Ecto neural progenitor cell (in vitro differentiated cells): Measurements from ENCODE around the gene AMOTL1.

Experiments
- DNase-seq: peaks from one replicate; pipeline ENCODE4 v3.0.0-alpha.2; 2018; ENCODE audit warnings: low spot score

AMOTL1 gene

DNA sequence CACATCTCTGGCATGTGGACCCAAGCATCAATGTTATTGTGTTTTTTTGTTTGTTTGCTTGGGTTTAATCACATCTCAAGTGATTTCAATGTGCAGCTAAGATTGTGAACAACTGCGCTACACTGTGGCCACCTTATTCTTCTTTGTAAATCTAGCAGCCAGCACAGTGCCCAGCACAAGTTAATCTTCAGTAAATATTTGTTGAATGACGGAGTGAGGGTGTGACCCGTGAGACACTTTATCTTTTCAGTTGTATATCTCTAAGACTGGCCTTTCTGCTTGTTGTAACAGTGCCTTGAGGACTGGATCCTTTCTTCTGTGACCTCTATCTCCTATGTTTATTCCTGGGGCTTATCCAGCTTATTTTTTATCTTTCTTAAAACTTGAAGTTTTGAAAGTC lies 21.4 kb upstream of the AMOTL1 start:
- no peak for DNase-seq

DNA sequence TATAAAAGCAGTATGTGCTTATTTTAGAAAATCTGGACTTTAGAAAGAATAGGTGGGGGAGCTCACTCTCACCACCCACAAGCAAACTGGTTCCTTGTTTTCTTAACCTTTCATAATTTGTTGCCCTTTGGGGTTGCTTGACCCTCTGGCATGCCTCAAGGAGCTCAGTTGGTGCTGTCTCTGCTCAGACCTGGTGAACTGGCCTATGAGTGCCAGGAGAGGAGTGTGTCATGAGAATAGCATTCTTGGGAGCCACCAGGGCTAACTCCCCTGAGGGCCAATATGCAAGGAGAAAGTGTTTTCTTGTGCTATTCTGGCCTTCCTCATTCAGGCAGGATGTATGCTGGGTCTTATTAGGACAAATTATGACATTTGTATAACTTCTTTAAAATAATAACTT lies 21.0 kb upstream of the AMOTL1 start:
- DNase-seq: no peak

DNA sequence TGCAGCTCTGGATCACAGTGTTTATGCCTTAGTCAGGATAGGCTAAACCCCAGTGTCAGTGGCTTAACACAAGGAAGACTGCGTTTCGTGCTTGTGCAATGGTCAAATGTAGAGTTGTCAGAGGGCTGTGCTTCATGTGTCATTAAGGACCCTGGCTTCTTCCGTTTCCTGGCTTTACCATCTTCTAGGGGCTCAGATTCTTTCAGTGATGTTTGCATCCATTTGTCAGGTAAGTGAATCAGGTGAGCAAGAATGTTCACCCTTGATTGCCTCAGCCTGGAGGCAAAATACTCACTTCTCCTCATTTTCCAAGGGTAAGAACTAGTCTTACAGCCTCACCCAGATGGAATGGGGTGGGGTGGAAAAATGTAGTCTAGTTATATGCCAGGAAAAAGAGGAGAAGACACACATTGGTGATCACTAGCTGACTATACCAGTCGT lies 20.5 kb upstream of the AMOTL1 start:
- no peak for DNase-seq

DNA sequence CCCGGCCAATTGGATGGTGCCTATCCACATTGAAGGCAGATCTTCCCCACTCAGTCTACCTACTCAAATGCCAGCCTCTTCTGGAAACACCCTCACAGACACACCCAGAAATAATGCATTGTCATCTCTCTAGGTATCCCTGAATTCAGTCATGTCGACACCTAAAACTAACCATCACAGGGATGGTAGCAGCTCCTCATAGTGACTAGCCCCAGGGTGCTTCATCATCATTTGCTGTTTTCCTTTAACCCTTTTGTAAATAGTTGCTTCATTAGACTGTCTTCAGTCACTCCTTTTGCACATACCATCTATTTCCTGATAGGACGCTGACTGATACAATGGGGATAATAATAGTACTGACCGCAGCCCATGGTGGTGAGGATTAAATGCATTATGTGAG lies 18.8 kb upstream of the AMOTL1 start:
- DNase-seq: no peak

DNA sequence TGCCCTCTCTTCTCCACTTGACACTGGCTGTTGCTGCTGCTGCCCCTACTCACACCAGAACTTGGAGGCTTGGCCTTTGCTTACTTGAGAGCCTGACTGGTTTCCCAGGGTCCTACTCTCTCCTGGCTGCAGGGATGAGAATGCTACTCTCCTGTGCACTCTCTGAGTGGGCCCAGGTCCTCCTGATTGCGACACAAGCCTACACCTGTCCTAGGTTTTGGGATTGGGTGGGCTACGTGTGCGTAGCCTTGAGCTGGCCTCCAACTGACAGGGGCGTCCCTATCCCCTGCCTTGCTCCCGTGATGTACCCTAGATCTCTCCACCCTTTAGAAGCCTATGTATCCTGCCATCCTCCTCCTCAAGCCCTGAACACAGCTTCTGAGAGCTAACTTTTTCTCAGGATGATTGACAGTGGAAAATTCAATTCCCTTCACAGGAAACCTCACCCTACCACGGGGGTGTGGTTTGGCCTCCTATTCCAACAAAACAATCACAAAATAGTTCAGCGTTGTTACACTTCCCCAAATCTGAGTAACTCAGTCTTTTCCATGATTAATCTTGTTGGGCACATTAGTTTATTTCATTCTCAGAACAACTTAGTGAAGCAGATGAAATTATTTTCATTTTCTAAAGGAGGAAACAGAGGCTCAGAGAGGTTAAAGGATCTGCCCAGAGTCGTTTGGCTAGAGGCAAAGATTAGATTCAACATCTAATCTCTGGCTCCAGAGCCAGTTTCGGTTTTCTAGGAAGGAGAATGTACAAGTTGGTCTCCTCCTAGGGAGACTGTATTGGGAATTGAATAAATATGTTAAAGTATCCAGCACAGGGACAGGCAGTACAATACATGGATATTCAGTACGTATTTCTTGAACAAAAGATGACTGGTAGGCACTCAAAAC lies 17.6 kb upstream of the AMOTL1 start:
- no peak for DNase-seq

DNA sequence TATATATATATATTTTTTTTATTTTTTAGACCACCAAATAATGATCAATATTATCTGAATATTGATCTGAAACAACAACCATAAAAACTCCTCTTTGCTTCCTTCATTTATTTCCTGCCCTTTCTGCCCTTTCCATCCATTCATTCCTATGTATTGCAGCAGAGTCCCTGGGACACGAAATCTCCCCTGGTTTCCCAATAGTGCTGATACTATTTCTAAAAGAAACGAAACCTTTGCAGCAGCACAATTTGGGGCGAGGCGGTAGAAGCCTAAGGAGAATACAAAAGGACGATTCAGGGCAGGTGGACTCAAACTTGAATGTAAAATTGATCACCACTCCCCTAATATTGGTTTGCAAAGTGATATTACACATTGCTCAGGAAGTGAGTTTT lies 16.9 kb upstream of the AMOTL1 start:
- DNase-seq: no peak

DNA sequence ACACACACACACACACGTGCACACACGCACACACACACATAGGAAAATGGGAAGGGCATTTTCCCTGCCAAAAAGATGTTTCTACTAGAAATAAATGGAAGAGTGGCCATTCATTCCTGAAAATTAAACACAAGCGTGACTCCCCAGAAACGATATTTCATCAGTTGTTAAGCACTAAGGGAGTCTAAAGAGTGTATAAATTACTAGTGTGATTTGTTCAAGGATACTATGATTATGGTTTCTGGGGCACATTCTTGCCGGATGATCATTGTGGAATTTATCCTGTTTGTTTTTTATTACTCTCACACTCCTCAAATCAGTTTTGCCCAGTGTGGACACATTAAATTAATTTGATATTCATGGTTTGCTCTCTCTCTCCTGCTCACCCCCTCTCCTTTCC lies 16.4 kb upstream of the AMOTL1 start:
- DNase-seq: no peak

DNA sequence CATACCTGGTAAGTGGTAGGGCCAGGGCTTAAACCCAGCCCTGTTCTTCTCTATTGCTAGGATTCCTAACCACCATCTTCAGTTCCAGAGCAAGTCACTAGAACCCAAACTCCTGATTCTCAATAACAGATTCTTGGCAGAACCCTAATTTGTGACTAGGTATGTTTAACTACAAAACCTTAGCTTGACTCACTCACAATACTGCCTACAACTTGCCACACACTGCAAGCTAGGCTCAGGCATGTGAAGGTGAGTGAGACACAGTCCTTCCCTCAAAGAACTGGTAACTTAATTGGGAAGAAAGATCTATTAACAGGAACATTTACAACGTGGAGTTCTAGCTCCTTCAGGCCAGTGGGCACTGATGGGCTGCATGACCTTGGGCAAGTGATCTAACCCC lies 14.5 kb upstream of the AMOTL1 start:
- DNase-seq: no peak

DNA sequence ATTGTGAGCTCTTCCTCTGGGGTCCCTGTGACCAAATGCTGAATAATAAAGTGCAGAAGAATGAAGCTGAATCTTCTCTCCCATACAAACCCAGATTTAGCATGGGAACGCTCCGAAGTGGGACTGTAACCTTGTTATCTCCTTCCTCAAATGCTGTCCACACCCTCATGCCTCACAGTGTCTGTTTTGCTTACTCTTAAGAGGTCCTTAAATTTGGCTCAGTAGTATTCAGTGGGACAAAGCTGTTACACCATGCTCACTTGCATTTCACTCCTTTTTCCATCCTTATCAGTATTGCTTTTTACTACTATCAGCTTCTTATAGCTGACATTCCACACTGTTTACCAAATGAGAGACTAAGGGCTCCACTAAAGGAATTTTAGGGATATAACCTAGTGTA lies 13.8 kb upstream of the AMOTL1 start:
- no peak for DNase-seq

DNA sequence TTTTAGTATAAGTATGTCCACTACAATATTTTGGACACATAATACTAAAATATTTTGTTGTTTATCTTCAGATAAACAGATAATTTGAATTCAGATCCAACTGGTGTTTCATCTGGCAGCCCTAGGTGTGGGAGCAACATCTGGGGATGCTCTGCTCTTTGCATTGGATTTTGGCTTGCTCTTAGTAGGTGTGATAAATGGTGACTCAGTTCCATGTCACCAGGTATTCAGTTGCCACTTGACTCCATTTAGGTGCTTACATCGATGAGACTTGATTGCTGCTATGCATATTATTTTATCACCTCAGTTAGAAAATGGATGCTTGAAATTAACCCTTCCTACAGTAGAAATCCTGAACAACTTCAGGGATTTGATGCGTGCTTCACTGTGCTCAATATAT lies 13.3 kb upstream of the AMOTL1 start:
- no peak for DNase-seq

DNA sequence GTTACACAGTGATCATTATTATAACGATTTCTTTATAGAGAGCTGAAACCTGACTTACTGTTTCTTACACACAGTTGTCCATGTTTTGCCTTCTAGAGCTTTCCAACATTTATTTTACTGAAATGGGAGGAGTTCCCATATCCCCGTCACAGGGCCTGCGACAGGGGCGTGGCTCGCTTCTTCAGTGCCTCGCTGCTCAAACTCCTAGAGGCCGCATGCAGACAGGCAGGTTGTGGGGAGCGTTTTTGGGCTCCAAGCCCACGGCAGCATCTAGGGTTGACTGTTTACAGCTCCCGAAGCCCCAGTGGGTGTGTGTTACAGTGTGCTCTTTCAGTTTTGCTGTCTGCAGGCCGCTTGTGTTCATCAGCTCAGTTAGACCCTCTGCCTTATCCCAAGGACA lies 12.7 kb upstream of the AMOTL1 start:
- no peak for DNase-seq

DNA sequence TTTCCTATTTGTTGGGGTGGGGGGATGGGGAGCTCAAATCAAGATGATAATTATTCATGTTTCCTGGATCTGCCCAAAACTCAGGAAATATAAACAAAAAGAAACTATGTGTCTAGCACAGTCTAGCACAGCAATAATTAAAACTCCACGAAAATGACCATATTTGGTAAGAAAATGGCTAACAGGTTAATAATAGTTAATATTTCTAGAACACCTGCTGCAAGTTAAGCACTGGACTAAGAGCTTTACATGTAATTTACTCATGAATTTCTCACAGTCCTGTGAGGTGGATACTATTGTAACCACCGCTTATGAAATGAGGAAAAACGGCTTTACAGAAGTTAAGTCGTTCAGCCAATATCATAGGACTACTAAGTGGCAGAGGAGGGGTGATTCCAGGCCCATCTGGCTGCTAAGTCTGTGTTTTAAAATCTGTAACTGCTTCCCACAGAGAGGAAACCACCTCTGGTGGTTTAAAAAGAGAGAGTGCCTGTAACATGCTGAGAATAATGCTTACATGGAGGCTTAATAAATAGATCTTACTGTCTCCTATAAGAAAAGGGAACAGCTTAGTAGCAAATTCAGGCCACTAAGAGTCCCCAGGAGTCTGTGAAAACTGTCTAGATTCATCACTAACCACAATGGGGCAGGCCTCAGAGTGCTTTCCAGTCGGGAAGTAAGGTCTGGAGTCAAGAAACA lies 11.0 kb upstream of the AMOTL1 start:
- DNase-seq: no peak

DNA sequence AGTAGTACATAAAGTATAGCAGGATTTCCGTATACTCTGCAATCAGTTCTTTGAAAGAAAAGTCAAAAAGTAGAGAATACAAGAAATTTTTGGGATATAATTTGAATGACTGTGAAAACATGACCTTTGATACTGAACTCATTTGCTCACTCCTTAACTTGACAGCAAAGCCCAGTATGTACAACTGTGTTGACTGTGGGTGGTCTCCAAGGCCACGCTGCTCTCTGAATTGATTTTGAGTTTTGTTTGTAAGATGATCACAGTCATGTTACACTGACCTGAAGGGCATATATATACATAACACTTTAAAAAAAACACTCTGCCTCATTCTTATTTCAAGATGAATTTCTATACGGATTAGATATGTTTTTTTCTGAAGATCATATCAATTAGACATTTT lies 9.5 kb upstream of the AMOTL1 start:
- DNase-seq: no peak

DNA sequence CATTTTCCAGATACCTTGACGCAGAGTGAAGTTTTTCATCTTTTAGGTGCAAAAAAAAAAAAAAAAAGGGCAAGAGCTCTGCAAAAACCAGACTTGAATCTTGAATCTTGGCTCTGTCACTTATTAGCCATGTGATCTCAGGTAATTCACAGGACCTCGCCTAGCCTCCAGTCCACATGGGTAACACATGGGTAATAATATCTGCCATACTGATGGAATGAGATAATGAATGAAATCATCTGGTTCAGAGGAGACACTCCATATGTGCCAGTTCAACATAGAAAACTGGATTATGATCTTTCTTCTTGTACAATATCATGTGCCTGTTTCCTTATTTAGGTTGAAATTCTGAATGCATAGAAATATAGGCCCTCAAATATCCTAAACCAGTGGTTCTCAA lies 8.6 kb upstream of the AMOTL1 start:
- DNase-seq: no peak

DNA sequence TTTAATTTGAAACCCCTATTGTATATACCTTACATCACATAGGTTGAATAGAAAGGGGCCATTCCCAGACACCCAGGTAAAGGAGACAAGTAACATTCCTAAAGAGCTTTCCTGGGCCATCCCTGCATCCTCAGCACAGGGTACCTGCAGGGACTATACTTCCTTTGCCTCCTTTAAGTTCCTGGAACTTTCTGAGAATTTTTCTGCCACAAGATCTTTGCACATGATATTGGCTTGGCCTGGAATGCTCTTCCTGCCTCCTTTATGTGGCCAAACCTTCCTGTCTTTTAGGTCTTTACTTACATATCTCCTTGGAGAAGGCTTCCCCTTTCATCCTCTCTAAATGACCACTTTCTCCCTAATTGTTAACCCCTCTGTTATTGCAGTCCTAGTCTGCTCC lies 7.9 kb upstream of the AMOTL1 start:
- no peak for DNase-seq

DNA sequence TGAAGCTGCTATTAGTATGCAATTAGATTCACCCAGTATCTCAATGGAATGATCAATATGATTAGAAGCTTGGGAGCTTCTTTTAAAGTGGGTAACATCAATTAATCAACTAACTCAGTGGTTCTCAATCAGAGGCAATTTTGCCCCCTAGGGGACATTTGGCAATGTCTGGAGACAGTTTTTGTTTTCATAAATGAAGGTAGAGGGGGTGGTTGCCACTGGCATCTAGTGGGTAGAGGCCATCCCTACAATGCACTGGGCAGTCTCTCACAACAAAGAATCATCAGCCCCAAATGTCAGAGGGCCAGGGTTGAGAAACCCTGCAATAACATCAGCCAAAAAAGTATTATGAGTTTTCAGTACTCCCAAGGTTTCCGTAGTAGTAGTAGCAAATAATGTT lies 5.9 kb upstream of the AMOTL1 start:
- no peak for DNase-seq

DNA sequence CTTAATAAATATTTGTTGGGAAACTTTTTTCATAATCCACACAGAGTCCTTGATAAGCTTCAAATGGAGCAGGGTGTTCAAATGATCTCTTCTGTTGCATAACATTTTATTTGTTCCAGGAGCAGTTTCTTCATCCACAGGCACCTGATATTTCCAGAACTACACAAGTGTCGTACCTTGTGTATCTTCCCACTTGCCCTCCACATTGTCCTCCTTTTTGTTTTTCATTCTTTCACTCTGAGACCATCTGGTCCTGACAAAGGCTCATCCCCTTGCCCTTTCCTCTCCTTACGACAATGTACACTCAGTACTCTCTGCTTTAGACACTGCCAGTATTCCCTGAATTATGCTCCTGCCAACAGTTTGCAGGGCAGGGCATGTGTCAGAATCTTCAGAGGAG lies 5.2 kb upstream of the AMOTL1 start:
- no peak for DNase-seq

DNA sequence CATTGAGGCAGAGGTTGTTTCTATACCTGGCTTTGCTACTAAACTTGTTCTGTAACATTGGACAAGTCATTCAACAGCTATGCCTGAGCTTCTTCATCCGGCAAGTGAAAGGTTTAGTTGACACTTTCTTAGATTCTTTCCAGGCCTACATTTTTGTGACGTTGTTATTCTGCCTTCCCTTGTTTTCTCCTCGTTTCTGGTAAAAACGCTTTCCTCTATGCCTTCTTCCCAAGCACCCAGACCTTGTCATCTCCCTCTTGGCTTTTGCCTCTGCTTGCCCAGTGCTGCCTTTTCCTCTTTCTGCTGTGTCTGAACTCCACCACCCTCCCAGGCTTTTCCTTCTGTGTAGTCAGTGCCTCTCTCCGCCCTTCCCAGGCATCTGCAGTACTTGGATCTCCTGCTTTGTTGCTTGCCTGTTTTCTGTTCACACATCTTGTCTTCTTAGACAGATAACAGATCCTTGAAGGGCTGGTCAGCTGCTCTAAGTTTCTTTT lies 1.4 kb upstream of the AMOTL1 start:
- DNase-seq: no peak

DNA sequence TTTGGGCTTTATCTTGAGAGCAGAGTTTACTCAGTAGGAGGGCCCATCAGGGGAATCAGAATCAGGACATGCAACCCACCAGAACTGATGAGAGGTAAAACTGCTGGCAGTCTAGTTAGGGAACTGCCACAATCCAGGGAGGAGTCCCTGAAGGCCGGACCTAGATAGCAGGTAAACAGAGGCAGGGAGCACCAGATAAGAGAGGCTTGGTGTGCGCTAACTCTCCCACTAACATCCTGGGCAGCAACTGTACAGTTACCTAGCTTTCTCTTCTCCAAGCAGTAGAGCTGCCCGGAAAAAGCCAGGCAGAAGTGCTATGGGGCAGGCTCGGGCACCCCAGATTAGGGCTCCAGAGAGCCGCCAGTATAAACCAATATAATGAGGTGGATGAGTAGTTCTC lies 865 bp upstream of the AMOTL1 start:
- DNase-seq: peak; percentile 48

DNA sequence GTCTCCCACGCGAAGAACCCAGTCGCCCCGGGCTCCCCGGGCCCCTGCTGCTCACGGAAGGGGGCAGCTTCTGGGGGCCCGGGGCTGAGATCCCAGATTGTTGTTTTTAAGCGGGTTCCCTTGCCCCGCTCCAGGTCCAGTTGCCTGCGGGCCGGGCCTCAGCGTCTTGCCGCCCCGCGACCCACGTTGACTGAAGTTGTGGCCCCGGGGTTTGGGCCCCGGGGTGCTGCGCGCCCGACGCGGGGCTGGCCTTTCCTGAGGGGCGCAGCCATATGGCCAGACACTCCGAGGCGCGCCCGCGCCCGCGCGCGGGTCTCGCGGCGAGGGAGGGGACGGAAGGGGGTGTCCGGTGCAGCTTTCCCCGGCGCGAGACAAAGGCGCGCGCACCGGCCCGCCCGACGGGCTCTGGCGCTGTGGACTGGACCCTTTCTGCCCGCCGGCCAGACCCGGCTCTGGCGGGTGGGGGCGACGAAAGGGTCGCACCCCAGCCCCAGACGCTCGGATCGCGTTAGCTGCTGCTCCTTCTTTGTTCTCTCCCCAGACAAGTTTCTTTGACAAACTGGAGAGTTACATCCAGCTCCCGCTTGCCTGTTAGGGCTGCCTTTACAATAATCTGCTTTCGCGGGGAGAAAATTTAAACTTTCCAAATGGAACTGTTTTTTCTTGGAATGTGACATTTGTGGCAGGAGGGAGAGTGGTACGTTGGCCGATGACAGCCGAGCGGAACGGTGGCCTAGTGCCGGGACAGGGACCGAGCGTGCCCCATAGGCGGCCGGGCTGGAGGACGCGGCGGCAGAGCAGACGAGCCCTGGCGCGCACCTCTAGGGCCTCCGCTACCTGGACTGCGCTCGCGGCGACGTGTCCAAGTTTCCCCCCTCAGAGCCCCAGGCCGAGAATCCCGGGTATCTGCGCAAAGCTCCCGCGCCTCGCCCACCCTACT lies 716 bp downstream of the AMOTL1 start:
- peak; percentile 65 for DNase-seq

DNA sequence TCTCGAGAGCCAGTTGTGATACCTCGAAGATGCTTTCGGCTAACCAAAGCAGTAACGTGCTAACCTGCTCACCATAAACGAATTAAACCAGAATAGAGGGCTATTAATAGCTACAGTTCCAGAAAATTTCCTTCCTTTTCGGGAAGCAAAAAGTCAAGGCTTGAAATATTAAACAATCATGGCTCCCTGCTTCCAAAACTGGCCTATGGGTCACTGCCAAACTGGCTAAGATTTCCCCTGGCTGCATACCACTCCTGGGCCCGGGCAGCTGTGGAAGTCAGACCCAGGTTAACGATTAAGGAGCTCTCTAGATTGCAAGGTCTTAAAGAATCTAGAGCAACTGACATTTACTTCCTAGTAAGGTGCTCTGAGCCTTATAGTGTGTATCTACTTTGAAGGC lies 1.7 kb downstream of the AMOTL1 start:
- DNase-seq: no peak

DNA sequence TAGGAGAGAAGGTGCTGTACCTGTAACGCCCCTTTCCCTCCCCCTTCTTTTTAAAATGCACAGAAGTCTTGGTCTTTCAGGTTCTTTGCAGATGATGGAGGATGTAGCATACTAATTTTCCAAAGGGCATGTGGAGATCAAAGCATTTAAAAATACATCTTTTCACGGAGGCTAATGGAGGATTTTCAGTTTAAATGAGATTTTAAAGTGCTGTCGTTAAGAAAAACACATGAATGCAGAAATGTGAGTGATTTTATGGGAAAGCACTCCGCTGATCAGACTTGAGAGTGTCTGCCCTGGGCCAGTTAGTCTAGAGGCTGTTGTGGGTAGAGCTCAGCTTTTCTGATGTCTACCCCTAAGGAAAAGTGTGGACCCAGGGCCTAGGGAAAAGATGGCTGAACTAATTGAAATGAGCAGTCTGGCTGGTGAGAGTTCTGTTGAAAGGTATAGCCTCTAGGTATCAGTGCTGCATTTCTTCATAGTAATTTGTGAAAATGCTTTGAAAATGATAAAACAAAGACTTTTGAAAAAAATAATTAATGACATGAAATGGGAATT lies 2.5 kb downstream of the AMOTL1 start:
- DNase-seq: no peak
